ENCODE measurements around the gene MYH7B. TPM values are rescaled to one million over a fixed set of nuclear protein-coding genes. Genes with fewer than 3 reads are reported as not detected.

MYH7B gene
- total RNA-seq, 2 experiments from 2014 or later: 0.70 to 0.79 TPM

- TF ChIP-seq EZH2phosphoT487 (IDR thresholded peaks at IDR 0.05; ENCODE audit: borderline replicate concordance, low read depth, low read length): no peak
- TF ChIP-seq CTCF (conservative IDR thresholded peaks at IDR 0.05; ENCODE audit: low read length): no peak
- Histone ChIP-seq H3K4me2 (ENCODE audit: low read length) (no peak overlapping the region), H3K79me2 (ENCODE audit: insufficient read depth, low read depth, low read length) (no peaks in the 10 kb centered on the region), H3K27ac (ENCODE audit: low read depth, low read length, poor library complexity, severe bottlenecking) (no peak overlapping the region), H3K9me2 (ENCODE audit: insufficient read depth, low read length) (no peaks in the 10 kb centered on the region), H3K4me3 (ENCODE audit: low read depth, low read length, poor library complexity, severe bottlenecking) (no peak overlapping the region), H3K36me3 (ENCODE audit: insufficient read depth, low read length) (peaks cover 3% of the 10 kb centered on the region; the same call in 1 of the 2 replicates), H3K9me3 (ENCODE audit: low read length) (no peaks in the 10 kb centered on the region), H3K4me1 (ENCODE audit: insufficient read depth, low read length, poor library complexity, severe bottlenecking) (no peaks in the 10 kb centered on the region), H2AFZ (ENCODE audit: low read length) (no peak overlapping the region), H4K20me1 (ENCODE audit: insufficient read depth, low read length) (no peaks in the 10 kb centered on the region)
- intact Hi-C loops (cut with micrococcal nuclease; ENCODE audit: unreplicated experiment): no loop called here
- BruUV-seq (replicated peaks): no TSS peak
- ChIA-PET CTCF (ENCODE audit: unreplicated experiment) (no interaction called here), POLR2A (no interaction called here)
- no peak for DNase-seq (ENCODE audit: low spot score)
Measured at GRCh38 chr20:34920055-34920454, 35.6 kb upstream of the MYH7B start.

- Histone ChIP-seq H3K4me1 (ENCODE audit: insufficient read depth, low read length, poor library complexity, severe bottlenecking) (peaks cover 3% of the 10 kb centered on the region), H3K36me3 (ENCODE audit: insufficient read depth, low read length) (peaks cover 6% of the 10 kb centered on the region; the same call in 1 of the 2 replicates), H3K4me3 (ENCODE audit: low read depth, low read length, poor library complexity, severe bottlenecking) (no peak overlapping the region), H3K79me2 (ENCODE audit: insufficient read depth, low read depth, low read length) (no peaks in the 10 kb centered on the region), H4K20me1 (ENCODE audit: insufficient read depth, low read length) (no peaks in the 10 kb centered on the region), H3K4me2 (ENCODE audit: low read length) (no peak overlapping the region), H3K9me2 (ENCODE audit: insufficient read depth, low read length) (no peaks in the 10 kb centered on the region), H2AFZ (ENCODE audit: low read length) (no peak overlapping the region), H3K27ac (ENCODE audit: low read depth, low read length, poor library complexity, severe bottlenecking) (no peak overlapping the region), H3K9me3 (ENCODE audit: low read length) (no peaks in the 10 kb centered on the region)
- no TSS peak for BruUV-seq (replicated peaks)
- CTCF ChIA-PET (ENCODE audit: unreplicated experiment): no interaction called here
- DNase-seq (ENCODE audit: low spot score): no peak
- intact Hi-C loops (cut with micrococcal nuclease; ENCODE audit: unreplicated experiment): no loop called here
- TF ChIP-seq EZH2phosphoT487 (IDR thresholded peaks at IDR 0.05; ENCODE audit: borderline replicate concordance, low read depth, low read length) (no peak), CTCF (conservative IDR thresholded peaks at IDR 0.05; ENCODE audit: low read length) (no peak)
- POLR2A ChIA-PET: interaction anchor here (0.6 kb wide), 1 partner anchor 13 kb away, joined by 6 read pairs; no protein-coding TSS in a partner anchor
Measured at GRCh38 chr20:34921436-34921835, 34.2 kb upstream of the MYH7B start.

GRCh38 chr20:34922654-34923381 lies 32.9 kb upstream of the MYH7B start:
- Histone ChIP-seq H3K4me1 (ENCODE audit: insufficient read depth, low read length, poor library complexity, severe bottlenecking) (peaks cover 15% of the 10 kb centered on the region), H4K20me1 (ENCODE audit: insufficient read depth, low read length) (no peaks in the 10 kb centered on the region), H2AFZ (ENCODE audit: low read length) (no peak overlapping the region), H3K4me2 (ENCODE audit: low read length) (no peak overlapping the region), H3K9me3 (ENCODE audit: low read length) (no peaks in the 10 kb centered on the region), H3K9me2 (ENCODE audit: insufficient read depth, low read length) (no peaks in the 10 kb centered on the region), H3K4me3 (ENCODE audit: low read depth, low read length, poor library complexity, severe bottlenecking) (no peak overlapping the region), H3K36me3 (ENCODE audit: insufficient read depth, low read length) (peaks cover 17% of the 10 kb centered on the region; the same call in 1 of the 2 replicates), H3K27ac (ENCODE audit: low read depth, low read length, poor library complexity, severe bottlenecking) (no peak overlapping the region), H3K79me2 (ENCODE audit: insufficient read depth, low read depth, low read length) (no peaks in the 10 kb centered on the region)
- intact Hi-C loops (cut with micrococcal nuclease; ENCODE audit: unreplicated experiment): no loop called here
- DNase-seq (ENCODE audit: low spot score): no peak
- BruUV-seq (replicated peaks): no TSS peak
- POLR2A ChIA-PET: no interaction called here
- TF ChIP-seq EZH2phosphoT487 (IDR thresholded peaks at IDR 0.05; ENCODE audit: borderline replicate concordance, low read depth, low read length) (no peak), CTCF (conservative IDR thresholded peaks at IDR 0.05; ENCODE audit: low read length) (no peak)
- CTCF ChIA-PET (ENCODE audit: unreplicated experiment): no interaction called here
